ENCODE measurements around the gene ULK1. TPM values are rescaled to one million over a fixed set of nuclear protein-coding genes. Genes with fewer than 3 reads are reported as not detected.

The ULK1 gene
- total and polyA plus RNA-seq, 2 experiments from 2014 or later = 4.0 to 6.9 TPM

- H4K20me1 ChIP-seq (ENCODE audit: insufficient read depth) = no peaks in the 10 kb centered on the region
- no peak overlapping the region for H3K9ac ChIP-seq
- H3F3A ChIP-seq (ENCODE audit: insufficient read depth) = no peaks in the 10 kb centered on the region
- peaks cover 12% of the 10 kb centered on the region for H3K79me2 ChIP-seq (ENCODE audit: insufficient read depth)
- in situ Hi-C loops (cut with MboI) = no loop called here
- peaks cover 8% of the 10 kb centered on the region; the same call in 1 of the 2 replicates for H3K4me1 ChIP-seq (ENCODE audit: insufficient read depth)
- no peak overlapping the region for H3K27ac ChIP-seq
- no peaks in the 10 kb centered on the region for H3K27me3 ChIP-seq (replicated peaks; ENCODE audit: insufficient read depth)
- TF ChIP-seq EZH2phosphoT487 (IDR thresholded peaks at IDR 0.05; ENCODE audit: insufficient read depth, low read depth) (no peak), EZH2 (IDR thresholded peaks at IDR 0.05; ENCODE audit: insufficient read depth, poor library complexity, severe bottlenecking) (no peak)
- no peak overlapping the region for H3K4me2 ChIP-seq (ENCODE audit: unreplicated experiment)
- H3K36me3 ChIP-seq (ENCODE audit: low read depth) = no peaks in the 10 kb centered on the region
- 76 to 77% methylated on average over 23 of the region's 23 CpGs for WGBS, 2 experiments (ENCODE audit: low coverage in 1 of 2, low lambda C conversion rate in 2 of 2, missing lambda C conversion rate in 2 of 2)
- no peak overlapping the region for H3K4me3 ChIP-seq
- no peaks in the 10 kb centered on the region for H3K9me3 ChIP-seq (ENCODE audit: low read depth)
- no peaks in the 10 kb centered on the region for H3K9me2 ChIP-seq (ENCODE audit: insufficient read depth)
- no peak for DNase-seq
- no peak overlapping the region for H2AFZ ChIP-seq
These were observed 16.0 kb downstream of the ULK1 start for GRCh38 chr12:131910302-131911027.

GRCh38 chr12:131911028-131911650, 16.7 kb downstream of the ULK1 start:
- 0 out of 2 replicates have a peak, but pooled peaks cover 3% of the 10 kb centered on the region for H3K36me3 ChIP-seq (ENCODE audit: low read depth)
- no peaks in the 10 kb centered on the region for H4K20me1 ChIP-seq (ENCODE audit: insufficient read depth)
- no peak overlapping the region for H3K27ac ChIP-seq
- TF ChIP-seq EZH2 (IDR thresholded peaks at IDR 0.05; ENCODE audit: insufficient read depth, poor library complexity, severe bottlenecking) = no peak
- no peak for TF ChIP-seq EZH2phosphoT487 (IDR thresholded peaks at IDR 0.05; ENCODE audit: insufficient read depth, low read depth)
- no peaks in the 10 kb centered on the region for H3K27me3 ChIP-seq (replicated peaks; ENCODE audit: insufficient read depth)
- H3K4me1 ChIP-seq (ENCODE audit: insufficient read depth) = peaks cover 8% of the 10 kb centered on the region; the same call in 1 of the 2 replicates
- no peaks in the 10 kb centered on the region for H3K9me2 ChIP-seq (ENCODE audit: insufficient read depth)
- H3K9me3 ChIP-seq (ENCODE audit: low read depth) = no peaks in the 10 kb centered on the region
- H3K4me2 ChIP-seq (ENCODE audit: unreplicated experiment) = no peak overlapping the region
- in situ Hi-C loops (cut with MboI) = no loop called here
- H3K9ac ChIP-seq = no peak overlapping the region
- no peaks in the 10 kb centered on the region for H3F3A ChIP-seq (ENCODE audit: insufficient read depth)
- H3K79me2 ChIP-seq (ENCODE audit: insufficient read depth) = peaks cover 5% of the 10 kb centered on the region; the same call in 1 of the 2 replicates
- H2AFZ ChIP-seq = no peak overlapping the region
- DNase-seq = no peak
- H3K4me3 ChIP-seq = no peak overlapping the region
- WGBS, 2 experiments (ENCODE audit: low coverage in 1 of 2, low lambda C conversion rate in 2 of 2, missing lambda C conversion rate in 2 of 2) = 90 to 95% methylated on average over 16 to 17 of the region's 17 CpGs

- in situ Hi-C loops (cut with MboI) = no loop called here
- Histone ChIP-seq H3K4me2 (ENCODE audit: unreplicated experiment) (peak overlapping the region; percentile 3), H4K20me1 (ENCODE audit: insufficient read depth) (no peaks in the 10 kb centered on the region), H2AFZ (no peak overlapping the region), H3K4me1 (ENCODE audit: insufficient read depth) (peaks cover 8% of the 10 kb centered on the region; the same call in 1 of the 2 replicates), H3F3A (ENCODE audit: insufficient read depth) (no peaks in the 10 kb centered on the region), H3K4me3 (no peak overlapping the region), H3K9me2 (ENCODE audit: insufficient read depth) (no peaks in the 10 kb centered on the region), H3K9ac (0 out of 2 replicates have a peak overlapping the region, but pooled peaks have one; percentile 22), H3K27me3 (replicated peaks; ENCODE audit: insufficient read depth) (no peaks in the 10 kb centered on the region), H3K36me3 (ENCODE audit: low read depth) (0 out of 2 replicates have a peak, but pooled peaks cover 6% of the 10 kb centered on the region), H3K79me2 (ENCODE audit: insufficient read depth) (0 out of 2 replicates have a peak, but pooled peaks cover 5% of the 10 kb centered on the region), H3K9me3 (ENCODE audit: low read depth) (no peaks in the 10 kb centered on the region), H3K27ac (0 out of 2 replicates have a peak overlapping the region, but pooled peaks have one; percentile 19)
- 72 to 73% methylated on average over 19 to 22 of the region's 22 CpGs for WGBS, 2 experiments (ENCODE audit: low coverage in 1 of 2, low lambda C conversion rate in 2 of 2, missing lambda C conversion rate in 2 of 2)
- TF ChIP-seq EZH2 (IDR thresholded peaks at IDR 0.05; ENCODE audit: insufficient read depth, poor library complexity, severe bottlenecking) (no peak), EZH2phosphoT487 (IDR thresholded peaks at IDR 0.05; ENCODE audit: insufficient read depth, low read depth) (no peak)
- no peak for DNase-seq
These were observed 17.5 kb downstream of the ULK1 start for GRCh38 chr12:131911851-131912477.

All from GM23248 (cell line).